Mesodermal cell (in vitro differentiated cells): ENCODE measurements around the gene COQ5.
"Not testable (repeated sequence)": the region's sequence is repeated elsewhere in the genome, so short reads cannot be mapped to it uniquely, and the experiment has no call there.

Experiments
- H3K27ac ChIP-seq: 2 replicates; pipeline ENCODE4 v1.7.0; 2013; ENCODE audit warnings: mild to moderate bottlenecking, low read depth, low read length, moderate library complexity; ENCODE audit not compliant: severe bottlenecking
- H3K36me3 ChIP-seq: 2 replicates; pipeline ENCODE4 v1.7.1; 2013; ENCODE audit warnings: mild to moderate bottlenecking, low read length, moderate library complexity; ENCODE audit not compliant: control insufficient read depth, insufficient read depth
- H3K4me1 ChIP-seq: one replicate; pipeline ENCODE4 v1.7.1; 2013; ENCODE audit warnings: mild to moderate bottlenecking, low read length; ENCODE audit not compliant: insufficient read depth, control insufficient read depth, poor library complexity, severe bottlenecking
- H3K4me3 ChIP-seq: 2 replicates; pipeline ENCODE4 v1.7.0; 2013; ENCODE audit warnings: low read length, control low read depth, mild to moderate bottlenecking; ENCODE audit not compliant: insufficient read depth, poor library complexity, severe bottlenecking; ENCODE audit errors: extremely low read depth
- H3K9me3 ChIP-seq: 2 replicates; pipeline ENCODE4 v1.7.1; 2013; ENCODE audit warnings: mild to moderate bottlenecking, low read length, moderate library complexity; ENCODE audit not compliant: control insufficient read depth
- WGBS, 2 experiments: methylation state at CpG; one replicate each; pipeline ENCODE4 v1.1.5; 2013; ENCODE audit warnings: missing lambda C conversion rate in 2 of 2; ENCODE audit not compliant: insufficient coverage in 2 of 2; 5-methylcytosine and 5-hydroxymethylcytosine counted together

The COQ5 gene

DNA sequence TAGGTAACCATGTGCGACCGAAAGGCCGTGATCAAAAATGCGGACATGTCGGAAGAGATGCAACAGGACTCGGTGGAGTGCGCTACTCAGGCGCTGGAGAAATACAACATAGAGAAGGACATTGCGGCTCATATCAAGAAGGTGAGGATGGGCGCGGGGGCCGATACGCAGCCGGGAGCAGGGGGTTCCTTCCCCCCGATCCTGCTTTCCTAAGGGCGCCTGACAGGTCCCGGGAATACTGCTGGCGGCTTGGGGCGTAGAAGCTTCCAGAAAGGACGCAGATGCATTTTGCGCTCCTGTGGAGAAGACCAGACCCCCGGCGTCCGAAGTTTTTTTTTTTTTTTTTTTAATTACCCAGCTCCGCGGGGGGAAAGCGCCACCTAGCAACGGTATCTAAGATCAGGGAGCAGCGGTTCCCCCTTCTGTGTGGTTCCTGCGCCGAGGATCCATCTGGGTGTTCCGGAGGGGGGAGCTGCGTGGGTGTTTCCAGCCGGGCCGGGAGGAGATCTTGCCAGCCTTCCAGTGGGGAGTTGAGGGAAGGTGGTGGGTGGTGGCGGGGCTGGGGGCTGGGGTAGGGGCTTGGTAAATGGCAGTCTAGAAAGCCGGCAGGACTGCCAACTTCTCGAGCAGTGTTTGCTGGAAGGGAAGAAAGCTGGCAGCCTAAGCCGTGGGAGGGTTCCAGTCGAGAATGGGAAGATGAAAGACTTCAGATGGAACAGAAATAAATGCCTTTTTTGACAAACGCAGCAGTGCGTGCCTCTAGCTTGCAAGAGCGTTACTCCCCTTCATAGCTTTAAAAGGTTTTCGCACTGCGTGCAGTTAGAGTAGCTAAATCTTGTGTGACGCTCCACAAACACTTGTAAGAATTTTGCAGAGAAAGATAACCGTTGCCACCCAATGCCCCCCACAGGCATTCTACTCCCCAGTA, 32.3 kb downstream of the COQ5 start:
- peak overlapping the region; percentile 97 for H3K4me3 ChIP-seq
- 1% methylated on average over 27 to 32 of the region's 47 CpGs for WGBS, 2 experiments
- peaks cover 39% of the 10 kb centered on the region for H3K36me3 ChIP-seq
- peak overlapping the region; percentile 84 for H3K27ac ChIP-seq
- H3K4me1 ChIP-seq, result peaks cover 3% of the 10 kb centered on the region
- H3K9me3 ChIP-seq, result no peaks in the 10 kb centered on the region

DNA sequence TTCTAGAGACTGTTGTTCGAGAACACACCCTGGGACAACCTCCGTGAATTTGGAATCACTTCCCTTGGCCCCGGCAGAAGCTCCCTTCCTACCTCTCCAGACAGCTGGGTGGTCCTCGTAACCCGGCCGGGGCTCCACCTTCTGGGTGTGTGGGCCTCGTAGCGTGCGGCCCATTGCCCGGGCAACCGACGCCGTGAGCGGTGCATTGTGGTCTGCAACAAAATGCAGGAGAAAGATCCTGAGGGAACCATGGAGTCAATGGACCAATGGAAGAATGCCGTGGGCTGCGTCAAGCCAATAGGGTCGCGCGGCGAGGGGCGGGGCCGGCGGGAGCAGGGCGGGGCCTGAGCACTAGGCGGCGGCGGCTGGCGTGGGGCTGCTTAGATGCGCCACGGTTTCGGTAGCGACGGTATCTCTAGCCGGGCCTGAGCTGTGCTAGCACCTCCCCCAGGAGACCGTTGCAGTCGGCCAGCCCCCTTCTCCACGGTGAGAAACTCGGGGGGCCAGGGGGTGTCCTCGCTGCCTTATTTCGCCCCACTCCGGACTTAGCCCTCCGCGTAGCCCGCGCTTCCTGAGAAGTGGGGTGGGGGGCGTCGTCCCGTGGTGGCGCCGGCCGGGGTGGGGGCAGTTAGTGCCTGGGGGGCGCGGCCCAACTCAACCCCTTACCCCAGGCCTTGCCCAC, 33.1 kb downstream of the COQ5 start, which contains the start of gene DYNLL1:
TSS of gene DYNLL1 (plus strand) at position 383 of the 682 bp plus-strand sequence. CDS start 309 bp downstream, outside the sequence.
- 1 to 2% methylated on average over 36 to 43 of the region's 53 CpGs for WGBS, 2 experiments
- peaks cover 38% of the 10 kb centered on the region for H3K36me3 ChIP-seq
- peaks cover 3% of the 10 kb centered on the region for H3K4me1 ChIP-seq
- H3K27ac ChIP-seq, result peak within 1 kb of the TSS; percentile 84
- no peaks in the 10 kb centered on the region for H3K9me3 ChIP-seq
- peak within 1 kb of the TSS; percentile 97 for H3K4me3 ChIP-seq

DNA sequence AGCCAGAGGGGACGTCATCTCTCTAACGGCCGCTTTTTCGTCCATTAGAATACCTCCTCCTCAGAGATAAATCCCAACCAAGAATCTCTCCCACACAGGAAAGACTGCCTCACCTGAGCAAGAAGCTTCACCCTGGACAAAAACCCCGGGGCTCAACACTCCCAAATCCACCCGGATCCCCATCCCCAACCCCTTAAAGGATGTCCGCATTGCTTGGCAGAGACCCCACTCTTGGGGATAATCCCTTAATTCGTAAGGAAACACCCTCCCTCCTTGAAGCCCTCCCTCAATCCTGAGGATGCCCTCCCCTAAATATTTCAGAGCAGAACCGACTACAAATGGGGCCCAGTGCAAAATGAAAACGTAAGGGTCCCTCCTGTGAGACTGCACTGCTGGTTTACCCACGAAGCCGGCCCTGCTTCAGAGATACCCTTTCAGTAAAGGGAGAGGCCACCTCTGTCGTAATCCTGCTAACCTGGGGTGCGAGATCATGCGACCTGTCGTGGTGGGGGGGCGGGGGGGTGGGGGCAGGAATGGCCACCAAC, 33.7 kb downstream of the COQ5 start:
- H3K27ac ChIP-seq, result no peak overlapping the region
- H3K4me3 ChIP-seq, result peak overlapping the region; percentile 97
- H3K36me3 ChIP-seq, result peaks cover 34% of the 10 kb centered on the region
- WGBS, 2 experiments, result 13 to 19% methylated on average over 12 of the region's 17 CpGs
- H3K4me1 ChIP-seq, result peaks cover 3% of the 10 kb centered on the region
- H3K9me3 ChIP-seq, result no peaks in the 10 kb centered on the region

DNA sequence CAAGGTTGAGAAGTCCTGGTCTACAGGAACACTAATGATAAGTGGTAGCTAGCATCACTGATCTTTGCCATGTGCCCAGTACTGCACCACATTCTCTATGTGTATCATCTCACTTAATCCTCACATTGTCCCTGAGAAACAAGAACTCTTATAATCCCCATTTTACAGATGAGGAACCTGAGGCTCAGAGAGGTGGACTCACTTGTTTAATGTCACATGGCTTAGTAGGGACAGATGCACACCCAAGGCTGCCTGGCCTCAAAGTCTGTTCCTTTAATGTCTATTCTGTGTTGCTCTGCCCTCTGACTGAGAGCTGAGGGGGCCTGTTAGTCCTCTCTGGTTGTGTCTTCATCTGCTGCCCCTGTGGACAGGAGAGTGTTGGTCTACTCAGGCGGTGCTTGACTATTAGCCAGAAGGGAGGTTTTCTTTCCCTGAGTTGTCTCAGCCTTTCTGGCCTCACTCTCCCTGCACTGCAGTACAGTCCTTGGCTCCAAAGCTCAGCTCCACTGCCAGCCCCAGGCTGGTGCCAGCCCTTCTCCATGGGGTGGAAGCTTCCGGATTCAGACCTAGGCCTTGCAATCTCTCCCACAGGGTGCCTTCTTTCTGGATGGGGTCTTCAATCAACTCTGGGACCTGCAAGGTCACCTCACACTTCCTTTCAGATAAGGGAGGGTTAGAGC, 38.0 kb downstream of the COQ5 start:
- H3K27ac ChIP-seq, result no peak overlapping the region
- 90 to 100% methylated on average over 2 of the region's 2 CpGs for WGBS, 2 experiments

DNA sequence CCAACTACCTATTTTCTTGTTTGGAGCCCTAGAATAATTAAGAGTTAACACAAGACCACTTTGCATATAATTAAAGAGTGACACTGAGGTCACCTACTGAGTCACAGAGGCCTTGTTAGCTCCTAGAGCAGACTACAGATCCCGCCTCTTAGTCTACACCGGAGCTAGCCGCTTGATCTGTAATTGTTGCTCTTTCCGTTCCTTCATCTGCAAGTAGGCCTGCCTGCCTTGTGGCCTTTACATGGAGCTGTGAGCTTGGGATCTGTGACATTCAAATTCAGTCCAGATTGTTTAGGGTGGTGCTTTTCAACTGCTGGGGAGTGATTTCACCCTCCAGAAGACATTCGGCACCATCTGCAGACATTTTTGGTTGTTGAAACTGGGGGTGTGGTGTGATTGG, 38.6 kb downstream of the COQ5 start:
- peaks cover 12% of the 10 kb centered on the region for H3K36me3 ChIP-seq
- WGBS, 2 experiments, result 89 to 94% methylated on average over 3 to 4 of the region's 5 CpGs
- H3K9me3 ChIP-seq, result no peaks in the 10 kb centered on the region
- peaks cover 4% of the 10 kb centered on the region for H3K4me1 ChIP-seq
- H3K4me3 ChIP-seq, result no peak overlapping the region
- no peak overlapping the region for H3K27ac ChIP-seq

More for the DNA sequence above, 38.0 kb downstream of the COQ5 start:
- H3K36me3 ChIP-seq, result peaks cover 12% of the 10 kb centered on the region
- no peaks in the 10 kb centered on the region for H3K9me3 ChIP-seq
- peaks cover 4% of the 10 kb centered on the region for H3K4me1 ChIP-seq
- H3K4me3 ChIP-seq, result no peak overlapping the region

DNA sequence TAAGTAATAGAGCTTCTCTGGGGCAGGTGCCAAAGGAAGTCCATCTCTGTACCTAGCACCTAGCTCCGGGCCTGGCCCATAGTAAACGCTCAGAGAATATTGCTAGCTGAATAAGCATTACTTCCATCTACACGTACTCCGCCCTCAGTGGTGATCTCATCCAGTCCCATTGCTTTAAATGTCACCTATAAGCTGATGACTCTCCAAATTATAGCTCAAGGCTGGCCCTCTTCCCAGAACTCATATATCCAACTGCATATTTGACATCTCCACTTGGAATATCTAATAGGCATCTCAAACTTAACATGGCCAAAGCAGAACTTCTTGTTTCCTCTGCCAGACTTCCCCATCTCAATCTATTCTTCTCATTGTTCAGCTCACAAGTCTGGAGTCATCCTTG, 39.9 kb downstream of the COQ5 start:
- WGBS, 2 experiments, result 92 to 97% methylated on average over 4 of the region's 4 CpGs
- peaks cover 8% of the 10 kb centered on the region for H3K36me3 ChIP-seq
- peaks cover 4% of the 10 kb centered on the region for H3K4me1 ChIP-seq
- no peak overlapping the region for H3K27ac ChIP-seq
- no peak overlapping the region for H3K4me3 ChIP-seq
- H3K9me3 ChIP-seq, result no peaks in the 10 kb centered on the region

DNA sequence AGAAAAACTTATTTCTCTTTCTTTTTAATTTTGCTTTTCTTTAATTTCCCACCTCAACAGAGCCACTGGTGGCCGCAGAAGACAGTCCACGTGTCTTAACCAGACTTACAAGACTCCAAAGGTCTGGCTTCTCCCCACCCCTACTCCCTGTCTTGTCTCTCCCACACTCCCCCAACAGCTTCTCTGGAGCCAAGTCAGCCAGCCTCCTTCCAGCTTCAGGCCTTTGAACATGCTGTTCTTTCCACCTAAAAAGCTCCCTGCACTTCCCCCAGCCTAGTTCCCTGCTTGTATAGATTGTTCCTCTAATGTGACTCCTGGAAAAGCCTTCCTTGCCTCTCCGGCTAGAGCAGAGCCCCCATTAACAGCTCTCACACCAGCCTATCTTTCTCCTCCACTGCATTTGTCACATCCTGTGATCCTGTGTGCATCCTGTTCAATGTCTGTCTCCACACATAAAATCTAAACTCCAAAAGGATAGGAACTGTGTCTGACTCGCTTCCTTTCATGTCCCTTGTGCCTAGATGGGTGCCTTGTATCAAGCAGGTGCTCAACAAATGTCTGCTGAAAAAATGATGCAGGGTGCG, 40.8 kb downstream of the COQ5 start:
- Histone ChIP-seq H3K9me3 (no peaks in the 10 kb centered on the region), H3K27ac (peak overlapping the region; percentile 64), H3K4me1 (peaks cover 4% of the 10 kb centered on the region), H3K36me3 (peaks cover 8% of the 10 kb centered on the region), H3K4me3 (no peak overlapping the region)
- WGBS, 2 experiments, result 70 to 80% methylated on average over 5 of the region's 5 CpGs

DNA sequence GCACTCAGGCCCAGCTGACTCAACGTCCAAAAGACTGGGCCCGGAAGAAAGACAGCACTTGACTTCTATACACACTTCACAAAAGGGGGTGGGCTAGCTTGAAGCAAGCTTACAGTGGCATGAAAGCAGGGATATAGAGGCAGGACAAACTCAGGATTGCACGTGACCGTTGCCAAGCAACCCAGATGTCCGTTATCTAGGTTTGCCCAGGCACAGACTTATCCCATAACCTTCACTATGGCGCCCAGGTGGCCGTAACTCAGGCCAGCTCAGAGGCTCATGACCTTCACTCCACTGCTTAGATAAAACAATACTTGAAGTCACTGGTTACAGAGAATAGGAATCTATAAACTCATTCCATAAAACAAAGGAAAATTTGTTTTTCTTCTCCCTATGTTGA, 41.4 kb downstream of the COQ5 start:
- H3K9me3 ChIP-seq, result not testable (repeated sequence)
- peak overlapping the region; percentile 64 for H3K27ac ChIP-seq
- 88 to 91% methylated on average over 5 to 6 of the region's 7 CpGs for WGBS, 2 experiments

DNA sequence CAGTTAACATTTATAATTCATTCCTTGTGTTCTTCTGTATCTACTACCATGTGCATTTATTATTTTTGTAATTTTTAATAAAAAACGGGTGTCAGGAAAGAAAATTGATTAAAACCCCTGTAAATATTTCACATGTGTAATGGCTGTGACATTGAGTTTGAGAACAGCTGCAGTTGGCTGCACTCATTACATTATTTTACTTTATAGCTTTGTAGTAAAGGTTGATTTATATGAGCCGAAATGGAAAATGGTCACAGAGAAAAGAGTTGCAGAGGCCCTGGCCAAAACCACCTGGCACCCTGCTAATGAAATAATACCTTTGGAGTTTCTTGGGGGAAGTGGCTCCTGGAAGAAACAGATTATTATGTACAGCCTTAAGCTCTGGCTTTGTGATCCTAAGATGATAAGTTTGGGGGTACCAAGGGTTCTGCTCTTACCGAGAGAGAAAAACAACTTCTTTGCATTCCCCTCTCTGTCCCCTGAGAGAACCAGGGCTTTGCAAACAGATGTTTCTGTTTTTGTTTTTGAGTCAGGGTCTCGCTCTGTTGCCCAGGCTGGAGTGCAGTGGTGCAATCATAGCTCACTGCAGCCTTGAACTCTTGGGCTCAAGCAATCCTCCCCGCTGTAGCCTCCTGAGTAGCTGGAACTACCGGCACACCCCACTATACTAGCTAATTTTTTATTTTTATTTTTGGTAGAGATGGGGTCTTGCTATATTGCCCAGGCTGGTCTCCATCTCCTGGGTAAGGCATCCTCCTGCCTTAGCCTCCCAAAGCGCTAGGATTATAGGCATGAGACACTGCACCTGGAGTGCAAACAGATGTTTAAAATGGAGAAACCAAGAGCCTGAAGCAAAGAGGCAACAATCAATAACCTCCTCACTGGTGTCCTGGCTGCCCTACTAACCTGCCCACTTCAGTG, 42.7 kb downstream of the COQ5 start:
- WGBS, 2 experiments, result 90% methylated on average over 2 to 3 of the region's 7 CpGs
- Histone ChIP-seq H3K27ac (no peak overlapping the region), H3K4me1 (peaks cover 4% of the 10 kb centered on the region), H3K4me3 (no peak overlapping the region), H3K9me3 (no peaks in the 10 kb centered on the region), H3K36me3 (peaks cover 5% of the 10 kb centered on the region)

More for the DNA sequence above, 41.4 kb downstream of the COQ5 start:
- H3K36me3 ChIP-seq, H3K4me3 ChIP-seq, H3K4me1 ChIP-seq: not testable (repeated sequence)
